Measurements from ENCODE around the gene TRH. TPM values are rescaled to one million over a fixed set of nuclear protein-coding genes. Genes with fewer than 3 reads are reported as not detected.

Gene TRH
- total RNA-seq, 1 experiment from 2014 or later = 0.22 TPM

DNA sequence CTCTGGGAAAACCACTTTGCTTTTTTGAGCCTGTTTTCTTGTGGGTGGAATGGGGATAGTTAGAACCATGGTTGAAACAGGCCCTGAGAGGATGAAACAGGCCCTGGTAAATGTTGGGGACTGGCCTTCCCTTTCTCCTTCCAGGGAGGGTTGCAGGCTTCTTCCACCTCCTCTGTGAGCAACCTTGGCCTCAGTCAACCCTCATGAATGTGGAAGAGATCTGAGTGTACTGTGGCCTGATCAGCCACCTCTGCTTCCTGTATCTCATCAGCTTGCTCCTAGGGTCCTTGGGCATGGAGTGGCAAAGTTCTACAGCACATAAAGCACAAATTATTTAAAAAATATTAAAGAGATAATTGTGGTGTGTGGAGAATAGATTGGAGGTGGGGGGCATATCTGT lies 17.6 kb upstream of the TRH start:
- POLR2A ChIA-PET = no interaction called here
- Mint-ChIP-seq H3K27ac (no peak overlapping the region), H3K4me3 (no peak overlapping the region), H3K27me3 (ENCODE audit: low read depth) (peaks cover 30% of the 10 kb centered on the region; the same call in 1 of the 2 replicates), H3K9me3 (no peaks in the 10 kb centered on the region), H3K4me1 (no peaks in the 10 kb centered on the region), H3K36me3 (no peaks in the 10 kb centered on the region)
- TF ChIP-seq FOXK1 (CRISPR knock-in tag; IDR thresholded peaks at IDR 0.05) (no peak), KAT7 (CRISPR knock-in tag; IDR thresholded peaks at IDR 0.05; ENCODE audit: borderline replicate concordance) (no peak), JUN (CRISPR knock-in tag; IDR thresholded peaks at IDR 0.05) (no peak), FOXP1 (CRISPR knock-in tag; IDR thresholded peaks at IDR 0.05; ENCODE audit: borderline replicate concordance) (no peak), FOXJ3 (CRISPR knock-in tag; IDR thresholded peaks at IDR 0.05; ENCODE audit: borderline replicate concordance) (no peak), NFE2L1 (CRISPR knock-in tag; IDR thresholded peaks at IDR 0.05) (no peak), NFATC4 (CRISPR knock-in tag; IDR thresholded peaks at IDR 0.05) (no peak), PRRX2 (CRISPR knock-in tag; IDR thresholded peaks at IDR 0.05) (no peak), ZNF317 (CRISPR knock-in tag; IDR thresholded peaks at IDR 0.05; ENCODE audit: borderline replicate concordance, low read depth) (no peak), CBFB (CRISPR knock-in tag; IDR thresholded peaks at IDR 0.05; ENCODE audit: low read depth) (no peak)
- TF ChIP-seq, protein P1, sequence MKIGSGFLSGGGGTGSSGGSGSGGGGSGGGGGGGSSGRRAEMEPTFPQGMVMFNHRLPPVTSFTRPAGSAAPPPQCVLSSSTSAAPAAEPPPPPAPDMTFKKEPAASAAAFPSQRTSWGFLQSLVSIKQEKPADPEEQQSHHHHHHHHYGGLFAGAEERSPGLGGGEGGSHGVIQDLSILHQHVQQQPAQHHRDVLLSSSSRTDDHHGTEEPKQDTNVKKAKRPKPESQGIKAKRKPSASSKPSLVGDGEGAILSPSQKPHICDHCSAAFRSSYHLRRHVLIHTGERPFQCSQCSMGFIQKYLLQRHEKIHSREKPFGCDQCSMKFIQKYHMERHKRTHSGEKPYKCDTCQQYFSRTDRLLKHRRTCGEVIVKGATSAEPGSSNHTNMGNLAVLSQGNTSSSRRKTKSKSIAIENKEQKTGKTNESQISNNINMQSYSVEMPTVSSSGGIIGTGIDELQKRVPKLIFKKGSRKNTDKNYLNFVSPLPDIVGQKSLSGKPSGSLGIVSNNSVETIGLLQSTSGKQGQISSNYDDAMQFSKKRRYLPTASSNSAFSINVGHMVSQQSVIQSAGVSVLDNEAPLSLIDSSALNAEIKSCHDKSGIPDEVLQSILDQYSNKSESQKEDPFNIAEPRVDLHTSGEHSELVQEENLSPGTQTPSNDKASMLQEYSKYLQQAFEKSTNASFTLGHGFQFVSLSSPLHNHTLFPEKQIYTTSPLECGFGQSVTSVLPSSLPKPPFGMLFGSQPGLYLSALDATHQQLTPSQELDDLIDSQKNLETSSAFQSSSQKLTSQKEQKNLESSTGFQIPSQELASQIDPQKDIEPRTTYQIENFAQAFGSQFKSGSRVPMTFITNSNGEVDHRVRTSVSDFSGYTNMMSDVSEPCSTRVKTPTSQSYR (CRISPR knock-in tag; IDR thresholded peaks at IDR 0.05) = no peak
- TF ChIP-seq, protein P2, sequence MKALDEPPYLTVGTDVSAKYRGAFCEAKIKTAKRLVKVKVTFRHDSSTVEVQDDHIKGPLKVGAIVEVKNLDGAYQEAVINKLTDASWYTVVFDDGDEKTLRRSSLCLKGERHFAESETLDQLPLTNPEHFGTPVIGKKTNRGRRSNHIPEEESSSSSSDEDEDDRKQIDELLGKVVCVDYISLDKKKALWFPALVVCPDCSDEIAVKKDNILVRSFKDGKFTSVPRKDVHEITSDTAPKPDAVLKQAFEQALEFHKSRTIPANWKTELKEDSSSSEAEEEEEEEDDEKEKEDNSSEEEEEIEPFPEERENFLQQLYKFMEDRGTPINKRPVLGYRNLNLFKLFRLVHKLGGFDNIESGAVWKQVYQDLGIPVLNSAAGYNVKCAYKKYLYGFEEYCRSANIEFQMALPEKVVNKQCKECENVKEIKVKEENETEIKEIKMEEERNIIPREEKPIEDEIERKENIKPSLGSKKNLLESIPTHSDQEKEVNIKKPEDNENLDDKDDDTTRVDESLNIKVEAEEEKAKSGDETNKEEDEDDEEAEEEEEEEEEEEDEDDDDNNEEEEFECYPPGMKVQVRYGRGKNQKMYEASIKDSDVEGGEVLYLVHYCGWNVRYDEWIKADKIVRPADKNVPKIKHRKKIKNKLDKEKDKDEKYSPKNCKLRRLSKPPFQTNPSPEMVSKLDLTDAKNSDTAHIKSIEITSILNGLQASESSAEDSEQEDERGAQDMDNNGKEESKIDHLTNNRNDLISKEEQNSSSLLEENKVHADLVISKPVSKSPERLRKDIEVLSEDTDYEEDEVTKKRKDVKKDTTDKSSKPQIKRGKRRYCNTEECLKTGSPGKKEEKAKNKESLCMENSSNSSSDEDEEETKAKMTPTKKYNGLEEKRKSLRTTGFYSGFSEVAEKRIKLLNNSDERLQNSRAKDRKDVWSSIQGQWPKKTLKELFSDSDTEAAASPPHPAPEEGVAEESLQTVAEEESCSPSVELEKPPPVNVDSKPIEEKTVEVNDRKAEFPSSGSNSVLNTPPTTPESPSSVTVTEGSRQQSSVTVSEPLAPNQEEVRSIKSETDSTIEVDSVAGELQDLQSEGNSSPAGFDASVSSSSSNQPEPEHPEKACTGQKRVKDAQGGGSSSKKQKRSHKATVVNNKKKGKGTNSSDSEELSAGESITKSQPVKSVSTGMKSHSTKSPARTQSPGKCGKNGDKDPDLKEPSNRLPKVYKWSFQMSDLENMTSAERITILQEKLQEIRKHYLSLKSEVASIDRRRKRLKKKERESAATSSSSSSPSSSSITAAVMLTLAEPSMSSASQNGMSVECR (CRISPR knock-in tag; IDR thresholded peaks at IDR 0.05; ENCODE audit: borderline replicate concordance) = no peak
- TF ChIP-seq, protein P3, sequence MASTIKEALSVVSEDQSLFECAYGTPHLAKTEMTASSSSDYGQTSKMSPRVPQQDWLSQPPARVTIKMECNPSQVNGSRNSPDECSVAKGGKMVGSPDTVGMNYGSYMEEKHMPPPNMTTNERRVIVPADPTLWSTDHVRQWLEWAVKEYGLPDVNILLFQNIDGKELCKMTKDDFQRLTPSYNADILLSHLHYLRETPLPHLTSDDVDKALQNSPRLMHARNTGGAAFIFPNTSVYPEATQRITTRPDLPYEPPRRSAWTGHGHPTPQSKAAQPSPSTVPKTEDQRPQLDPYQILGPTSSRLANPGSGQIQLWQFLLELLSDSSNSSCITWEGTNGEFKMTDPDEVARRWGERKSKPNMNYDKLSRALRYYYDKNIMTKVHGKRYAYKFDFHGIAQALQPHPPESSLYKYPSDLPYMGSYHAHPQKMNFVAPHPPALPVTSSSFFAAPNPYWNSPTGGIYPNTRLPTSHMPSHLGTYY (CRISPR knock-in tag; IDR thresholded peaks at IDR 0.05) = no peak
- TF ChIP-seq, protein P4, sequence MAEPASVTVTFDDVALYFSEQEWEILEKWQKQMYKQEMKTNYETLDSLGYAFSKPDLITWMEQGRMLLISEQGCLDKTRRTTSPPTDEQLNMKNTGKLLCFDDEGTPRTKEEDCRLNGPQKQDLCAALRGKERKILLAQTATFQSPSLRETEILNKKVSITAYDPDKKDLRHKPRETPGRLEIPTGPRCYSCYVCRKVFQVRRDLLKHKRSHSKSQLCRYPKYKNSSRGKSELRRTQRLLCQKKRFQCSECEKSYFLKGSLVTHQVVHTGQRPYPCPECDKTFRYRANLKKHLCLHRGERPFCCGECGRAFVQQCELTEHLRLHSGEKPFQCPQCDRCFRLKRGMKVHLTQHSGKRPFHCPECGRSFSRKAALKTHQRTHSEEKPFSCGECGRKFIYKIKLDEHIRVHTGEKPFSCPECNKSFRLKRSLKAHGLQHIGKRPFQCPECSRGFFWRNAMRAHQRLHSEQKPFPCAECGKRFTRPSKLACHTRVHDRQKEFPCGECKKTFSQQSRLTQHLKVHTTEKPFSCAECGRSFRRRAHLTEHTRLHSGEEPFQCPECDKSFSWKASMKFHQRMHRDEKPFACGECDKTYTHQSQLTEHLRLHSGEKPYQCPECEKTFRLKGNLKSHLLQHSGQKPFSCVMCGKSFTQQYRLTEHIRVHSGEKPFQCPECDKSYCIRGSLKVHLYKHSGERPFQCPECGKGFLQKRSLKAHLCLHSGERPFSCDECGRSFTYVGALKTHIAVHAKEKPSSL (CRISPR knock-in tag; conservative IDR thresholded peaks at IDR 0.05) = no peak
- TF ChIP-seq, protein P5, sequence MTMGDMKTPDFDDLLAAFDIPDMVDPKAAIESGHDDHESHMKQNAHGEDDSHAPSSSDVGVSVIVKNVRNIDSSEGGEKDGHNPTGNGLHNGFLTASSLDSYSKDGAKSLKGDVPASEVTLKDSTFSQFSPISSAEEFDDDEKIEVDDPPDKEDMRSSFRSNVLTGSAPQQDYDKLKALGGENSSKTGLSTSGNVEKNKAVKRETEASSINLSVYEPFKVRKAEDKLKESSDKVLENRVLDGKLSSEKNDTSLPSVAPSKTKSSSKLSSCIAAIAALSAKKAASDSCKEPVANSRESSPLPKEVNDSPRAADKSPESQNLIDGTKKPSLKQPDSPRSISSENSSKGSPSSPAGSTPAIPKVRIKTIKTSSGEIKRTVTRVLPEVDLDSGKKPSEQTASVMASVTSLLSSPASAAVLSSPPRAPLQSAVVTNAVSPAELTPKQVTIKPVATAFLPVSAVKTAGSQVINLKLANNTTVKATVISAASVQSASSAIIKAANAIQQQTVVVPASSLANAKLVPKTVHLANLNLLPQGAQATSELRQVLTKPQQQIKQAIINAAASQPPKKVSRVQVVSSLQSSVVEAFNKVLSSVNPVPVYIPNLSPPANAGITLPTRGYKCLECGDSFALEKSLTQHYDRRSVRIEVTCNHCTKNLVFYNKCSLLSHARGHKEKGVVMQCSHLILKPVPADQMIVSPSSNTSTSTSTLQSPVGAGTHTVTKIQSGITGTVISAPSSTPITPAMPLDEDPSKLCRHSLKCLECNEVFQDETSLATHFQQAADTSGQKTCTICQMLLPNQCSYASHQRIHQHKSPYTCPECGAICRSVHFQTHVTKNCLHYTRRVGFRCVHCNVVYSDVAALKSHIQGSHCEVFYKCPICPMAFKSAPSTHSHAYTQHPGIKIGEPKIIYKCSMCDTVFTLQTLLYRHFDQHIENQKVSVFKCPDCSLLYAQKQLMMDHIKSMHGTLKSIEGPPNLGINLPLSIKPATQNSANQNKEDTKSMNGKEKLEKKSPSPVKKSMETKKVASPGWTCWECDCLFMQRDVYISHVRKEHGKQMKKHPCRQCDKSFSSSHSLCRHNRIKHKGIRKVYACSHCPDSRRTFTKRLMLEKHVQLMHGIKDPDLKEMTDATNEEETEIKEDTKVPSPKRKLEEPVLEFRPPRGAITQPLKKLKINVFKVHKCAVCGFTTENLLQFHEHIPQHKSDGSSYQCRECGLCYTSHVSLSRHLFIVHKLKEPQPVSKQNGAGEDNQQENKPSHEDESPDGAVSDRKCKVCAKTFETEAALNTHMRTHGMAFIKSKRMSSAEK (CRISPR knock-in tag; IDR thresholded peaks at IDR 0.05; ENCODE audit: borderline replicate concordance) = no peak
- TF ChIP-seq, protein P6, sequence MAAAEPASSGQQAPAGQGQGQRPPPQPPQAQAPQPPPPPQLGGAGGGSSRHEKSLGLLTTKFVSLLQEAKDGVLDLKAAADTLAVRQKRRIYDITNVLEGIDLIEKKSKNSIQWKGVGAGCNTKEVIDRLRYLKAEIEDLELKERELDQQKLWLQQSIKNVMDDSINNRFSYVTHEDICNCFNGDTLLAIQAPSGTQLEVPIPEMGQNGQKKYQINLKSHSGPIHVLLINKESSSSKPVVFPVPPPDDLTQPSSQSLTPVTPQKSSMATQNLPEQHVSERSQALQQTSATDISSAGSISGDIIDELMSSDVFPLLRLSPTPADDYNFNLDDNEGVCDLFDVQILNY (CRISPR knock-in tag; IDR thresholded peaks at IDR 0.05) = no peak
- no peak for ATAC-seq
- CTCF ChIA-PET = no interaction called here
- no peak for DNase-seq (ENCODE audit: low spot score)
